Measurements from ENCODE around the gene PRICKLE3.

Gene PRICKLE3

DNA sequence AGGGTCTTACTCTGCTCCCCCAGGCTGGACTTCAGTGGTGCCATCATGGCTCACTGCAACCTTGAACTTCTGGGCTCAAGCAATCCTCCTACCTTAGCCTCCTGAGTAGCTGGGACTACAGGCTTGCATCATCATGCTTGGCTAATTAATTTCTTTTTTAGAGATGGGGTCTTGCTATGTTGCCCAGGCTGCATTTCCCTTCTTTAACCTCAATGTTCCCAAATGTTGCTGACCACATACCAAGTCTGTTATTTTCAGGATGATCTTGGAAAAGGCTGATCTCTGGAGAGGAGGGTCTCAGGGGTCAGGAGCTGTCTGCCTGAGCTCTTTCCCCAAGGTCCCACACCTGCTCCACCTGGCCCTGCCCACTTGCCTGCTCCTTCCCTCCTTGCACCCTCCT lies 33.9 kb upstream of the PRICKLE3 start:
- no peaks in the 10 kb centered on the region for H3K27me3 ChIP-seq (replicated peaks)
- in situ Hi-C loops (cut with HindIII; ENCODE audit: low pct_ligation_motif_present, low sequenced_read_pairs) = no loop called here
- H3K36me3 ChIP-seq (replicated peaks) = no peaks in the 10 kb centered on the region
- H3K27ac ChIP-seq = no peak overlapping the region
- no peak overlapping the region for H3K4me3 ChIP-seq (ENCODE audit: low read depth, low read length)
- no peak for DNase-seq
- TF ChIP-seq, protein P1, sequence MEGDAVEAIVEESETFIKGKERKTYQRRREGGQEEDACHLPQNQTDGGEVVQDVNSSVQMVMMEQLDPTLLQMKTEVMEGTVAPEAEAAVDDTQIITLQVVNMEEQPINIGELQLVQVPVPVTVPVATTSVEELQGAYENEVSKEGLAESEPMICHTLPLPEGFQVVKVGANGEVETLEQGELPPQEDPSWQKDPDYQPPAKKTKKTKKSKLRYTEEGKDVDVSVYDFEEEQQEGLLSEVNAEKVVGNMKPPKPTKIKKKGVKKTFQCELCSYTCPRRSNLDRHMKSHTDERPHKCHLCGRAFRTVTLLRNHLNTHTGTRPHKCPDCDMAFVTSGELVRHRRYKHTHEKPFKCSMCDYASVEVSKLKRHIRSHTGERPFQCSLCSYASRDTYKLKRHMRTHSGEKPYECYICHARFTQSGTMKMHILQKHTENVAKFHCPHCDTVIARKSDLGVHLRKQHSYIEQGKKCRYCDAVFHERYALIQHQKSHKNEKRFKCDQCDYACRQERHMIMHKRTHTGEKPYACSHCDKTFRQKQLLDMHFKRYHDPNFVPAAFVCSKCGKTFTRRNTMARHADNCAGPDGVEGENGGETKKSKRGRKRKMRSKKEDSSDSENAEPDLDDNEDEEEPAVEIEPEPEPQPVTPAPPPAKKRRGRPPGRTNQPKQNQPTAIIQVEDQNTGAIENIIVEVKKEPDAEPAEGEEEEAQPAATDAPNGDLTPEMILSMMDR (IDR thresholded peaks at IDR 0.05; ENCODE audit: low read depth, low read length, missing control alignments) = no peak

DNA sequence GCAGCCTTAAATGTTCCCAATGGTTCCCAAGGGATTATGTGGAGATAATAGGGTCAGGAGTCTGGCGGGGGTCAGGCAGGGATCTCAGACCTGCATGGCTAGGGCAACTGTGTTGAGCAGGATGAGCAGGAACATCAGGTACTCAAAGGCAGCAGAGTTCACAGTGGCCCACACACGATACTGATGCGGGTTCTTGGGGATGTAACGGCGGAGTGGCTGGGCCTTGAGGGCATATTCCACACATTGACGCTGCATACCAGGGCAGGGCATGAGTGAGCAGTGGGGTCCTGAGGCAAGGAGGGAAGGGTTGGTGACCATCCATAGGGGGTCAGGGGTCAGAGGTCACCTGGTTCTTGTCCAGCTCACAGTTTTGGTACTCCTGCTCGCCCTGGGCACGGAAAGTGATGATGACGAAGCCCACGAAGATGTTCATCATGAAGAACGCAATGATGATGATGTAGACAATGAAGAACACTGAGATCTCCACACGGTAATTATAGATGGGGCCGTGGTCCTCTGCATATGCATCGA lies 28.9 kb upstream of the PRICKLE3 start:
- no peak for DNase-seq
- TF ChIP-seq, protein P1 (IDR thresholded peaks at IDR 0.05; ENCODE audit: low read depth, low read length, missing control alignments) = no peak
- Histone ChIP-seq H3K4me3 (ENCODE audit: low read depth, low read length) (no peak overlapping the region), H3K27me3 (replicated peaks) (no peaks in the 10 kb centered on the region), H3K27ac (no peak overlapping the region), H3K36me3 (replicated peaks) (no peaks in the 10 kb centered on the region)
- in situ Hi-C loops (cut with HindIII; ENCODE audit: low pct_ligation_motif_present, low sequenced_read_pairs) = no loop called here

DNA sequence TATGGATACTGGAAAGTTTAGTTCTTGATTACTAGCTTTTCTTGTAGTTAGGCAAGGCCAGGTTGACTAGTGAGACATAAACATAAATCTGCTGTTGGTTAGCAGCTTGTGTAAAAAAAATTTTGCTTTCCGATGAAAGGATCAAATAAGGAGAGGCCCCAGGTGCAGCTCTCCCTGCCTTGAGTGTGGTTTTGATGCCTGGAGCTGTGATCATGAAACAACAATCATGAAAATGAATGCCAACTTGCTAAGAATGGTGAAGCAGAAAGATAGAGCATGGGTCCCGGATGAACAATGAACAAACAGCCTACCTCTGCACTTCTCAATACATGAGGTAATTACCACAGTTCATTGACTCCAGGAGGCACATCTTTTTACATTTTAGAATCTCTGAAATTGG lies 28.2 kb upstream of the PRICKLE3 start:
- in situ Hi-C loops (cut with HindIII; ENCODE audit: low pct_ligation_motif_present, low sequenced_read_pairs) = no loop called here
- TF ChIP-seq, protein P1 (IDR thresholded peaks at IDR 0.05; ENCODE audit: low read depth, low read length, missing control alignments) = no peak

GRCh38 chrX:49212861-49213260 lies 26.7 kb upstream of the PRICKLE3 start:
- H3K36me3 ChIP-seq (replicated peaks) = no peaks in the 10 kb centered on the region
- no peak for DNase-seq
- no peaks in the 10 kb centered on the region for H3K27me3 ChIP-seq (replicated peaks)
- H3K4me3 ChIP-seq (ENCODE audit: low read depth, low read length) = no peak overlapping the region
- TF ChIP-seq, protein P1 (IDR thresholded peaks at IDR 0.05; ENCODE audit: low read depth, low read length, missing control alignments) = no peak
- in situ Hi-C loops (cut with HindIII; ENCODE audit: low pct_ligation_motif_present, low sequenced_read_pairs) = no loop called here
- H3K27ac ChIP-seq = no peak overlapping the region

More for the DNA sequence above, 28.2 kb upstream of the PRICKLE3 start:
- Histone ChIP-seq H3K36me3 (replicated peaks) (no peaks in the 10 kb centered on the region), H3K4me3 (ENCODE audit: low read depth, low read length) (no peak overlapping the region), H3K27me3 (replicated peaks) (no peaks in the 10 kb centered on the region), H3K27ac (no peak overlapping the region)
- DNase-seq = no peak

GRCh38 chrX:49212209-49212608 lies 26.0 kb upstream of the PRICKLE3 start:
- in situ Hi-C loops (cut with HindIII; ENCODE audit: low pct_ligation_motif_present, low sequenced_read_pairs) = no loop called here
- TF ChIP-seq, protein P1 (IDR thresholded peaks at IDR 0.05; ENCODE audit: low read depth, low read length, missing control alignments) = no peak
- no peaks in the 10 kb centered on the region for H3K27me3 ChIP-seq (replicated peaks)

DNA sequence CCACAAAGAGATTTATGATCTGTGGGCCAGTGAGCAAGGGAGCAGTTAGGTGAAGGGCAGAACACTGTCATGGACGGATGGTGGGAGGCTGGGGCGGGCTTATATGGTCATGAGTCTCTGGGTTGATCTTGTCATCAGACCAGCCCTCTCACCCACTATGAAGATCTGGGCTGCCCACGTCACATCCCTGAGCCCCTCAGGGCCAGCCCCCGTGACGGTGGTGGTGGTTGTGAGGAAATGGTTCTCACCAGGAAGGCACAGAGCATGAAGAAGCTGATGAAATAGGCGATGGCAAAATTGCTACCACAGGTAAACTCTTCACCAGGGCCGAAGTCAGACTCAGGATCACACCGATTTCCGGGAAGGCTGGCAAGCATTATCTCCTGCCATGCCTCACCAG lies 24.9 kb upstream of the PRICKLE3 start:
- TF ChIP-seq, protein P1 (IDR thresholded peaks at IDR 0.05; ENCODE audit: low read depth, low read length, missing control alignments) = no peak
- Histone ChIP-seq H3K4me3 (ENCODE audit: low read depth, low read length) (no peak overlapping the region), H3K27me3 (replicated peaks) (no peaks in the 10 kb centered on the region), H3K36me3 (replicated peaks) (no peaks in the 10 kb centered on the region), H3K27ac (no peak overlapping the region)
- in situ Hi-C loops (cut with HindIII; ENCODE audit: low pct_ligation_motif_present, low sequenced_read_pairs) = no loop called here
- no peak for DNase-seq

More at GRCh38 chrX:49212209-49212608, 26.0 kb upstream of the PRICKLE3 start:
- DNase-seq = no peak
- no peaks in the 10 kb centered on the region for H3K36me3 ChIP-seq (replicated peaks)
- no peak overlapping the region for H3K4me3 ChIP-seq (ENCODE audit: low read depth, low read length)
- no peak overlapping the region for H3K27ac ChIP-seq

Measured in brain microvascular endothelial cell (primary cell).